BJ (cell line): ENCODE data around the gene GPR62. TPM values are rescaled to one million over a fixed set of nuclear protein-coding genes. Genes with fewer than 3 reads are reported as not detected.
A peak's percentile ranks its signal among the peaks of the same experiment; 100 is the strongest.

Experiments
- CTCF ChIA-PET: fragments of 350-600 bp; formaldehyde crosslinking; extraction: SDS; loops from one replicate; lab custom pipeline; 2021; ENCODE audit warnings: antibody characterized with exemption, inconsistent platforms; lab: Yijun Ruan, JAX
- POLR2A ChIA-PET: fragments of 300-600 bp; sonication (Branson Sonifier 250); formaldehyde crosslinking; extraction: SDS; loops from one replicate; lab custom pipeline; 2021; ENCODE audit warnings: antibody characterized with exemption; lab: Charles Lee
- DNase-seq: peaks from one replicate; pipeline ENCODE4 v3.0.0-alpha.2; 2011; ENCODE audit warnings: low read depth
- H3K27me3 ChIP-seq: 2 replicates; pipeline ENCODE4 v1.6.0; 2011; ENCODE audit warnings: low read length; ENCODE audit not compliant: control insufficient read depth, insufficient read depth
- H3K36me3 ChIP-seq: 2 replicates; pipeline ENCODE4 v1.5.1; 2011; ENCODE audit warnings: low read length; ENCODE audit not compliant: control insufficient read depth, insufficient read depth
- H3K4me3 ChIP-seq: 2 replicates; pipeline ENCODE4 v1.5.1; 2011; ENCODE audit warnings: low read depth, mild to moderate bottlenecking, control low read depth, low read length
- CTCF ChIP-seq: IDR thresholded peaks from 2 replicates; pipeline ENCODE4 v1.5.1; 2011; ENCODE audit warnings: low read depth, mild to moderate bottlenecking, control low read depth, inconsistent platforms, low read length, moderate library complexity; ENCODE audit not compliant: insufficient read depth
- polyA plus RNA-seq: library from polyadenylated mRNA; depleted of rRNA; stranded (reverse); fragments of >200 nt; gene quantifications from 2 replicates; pipeline ENCODE4 v1.2.3, GENCODE V29; 2011

Gene GPR62
- polyA plus RNA-seq, 1 experiment = not detected

GRCh38 chr3:51942603-51943450, 12.4 kb upstream of the GPR62 start:
- POLR2A ChIA-PET = interaction anchor here (0.6 kb wide), 2 partner anchors 110 to 253 kb away, joined by 6 to 23 read pairs; no protein-coding TSS in a partner anchor
- DNase-seq = no peak

GRCh38 chr3:51943451-51944391, 11.5 kb upstream of the GPR62 start:
- Histone ChIP-seq H3K27me3 (no peaks in the 10 kb centered on the region), H3K36me3 (peaks cover 5% of the 10 kb centered on the region; the same call in 1 of the 2 replicates), H3K4me3 (no peak overlapping the region)
- no peak for DNase-seq
- TF ChIP-seq CTCF = no peak
- POLR2A ChIA-PET = no interaction called here
- CTCF ChIA-PET = interaction anchor here (0.6 to 5.2 kb wide), 12 partner anchors 10 to 195 kb away, joined by 3 to 53 read pairs (median 6); partner anchors contain the start of genes ABHD14A, ABHD14B, ACY1 and GPR62

More at GRCh38 chr3:51942603-51943450, 12.4 kb upstream of the GPR62 start:
- H3K4me3 ChIP-seq = peak overlapping the region; percentile 36
- no peak for TF ChIP-seq CTCF
- H3K36me3 ChIP-seq = peaks cover 6% of the 10 kb centered on the region; the same call in 1 of the 2 replicates
- no peaks in the 10 kb centered on the region for H3K27me3 ChIP-seq
- CTCF ChIA-PET = interaction anchor here (0.8 to 5.2 kb wide), 19 partner anchors 11 to 196 kb away, joined by 3 to 53 read pairs (median 7); partner anchors contain the start of genes ABHD14A, ABHD14B, ACY1 and GPR62

GRCh38 chr3:51944451-51945021, 10.6 kb upstream of the GPR62 start:
- no peak for TF ChIP-seq CTCF
- ChIA-PET POLR2A (no interaction called here), CTCF (interaction anchor here (0.6 to 5.2 kb wide), 6 partner anchors 9 to 56 kb away, joined by 3 to 42 read pairs (median 5); partner anchors contain the start of genes ABHD14A, ABHD14B and GPR62)
- DNase-seq = no peak
- Histone ChIP-seq H3K27me3 (no peaks in the 10 kb centered on the region), H3K36me3 (peaks cover 7% of the 10 kb centered on the region; the same call in 1 of the 2 replicates), H3K4me3 (no peak overlapping the region)

- ChIA-PET POLR2A (no interaction called here), CTCF (interaction anchor here (1.7 to 5.2 kb wide), 4 partner anchors 8 to 37 kb away, joined by 4 to 42 read pairs (median 19); partner anchors contain the start of genes ABHD14A, ABHD14B and GPR62)
- DNase-seq = no peak
- Histone ChIP-seq H3K27me3 (no peaks in the 10 kb centered on the region), H3K4me3 (no peak overlapping the region), H3K36me3 (peaks cover 7% of the 10 kb centered on the region; the same call in 1 of the 2 replicates)
- no peak for TF ChIP-seq CTCF
Observed at GRCh38 chr3:51945031-51945840, 9.9 kb upstream of the GPR62 start.
